IPS-11a (cell line): ENCODE measurements around the gene CCDC154.
"Not testable (repeated sequence)": the region's sequence is repeated elsewhere in the genome, so short reads cannot be mapped to it uniquely, and the experiment has no call there.

Experiments used
- H3K4me3 ChIP-seq: one replicate; pipeline ENCODE4 v1.5.1; 2013; ENCODE audit warnings: low read depth, low read length, control low read depth

Gene CCDC154

GRCh38 chr16:1455190-1456171 lies 11.1 kb upstream of the CCDC154 start:
- no peak overlapping the region for H3K4me3 ChIP-seq

DNA sequence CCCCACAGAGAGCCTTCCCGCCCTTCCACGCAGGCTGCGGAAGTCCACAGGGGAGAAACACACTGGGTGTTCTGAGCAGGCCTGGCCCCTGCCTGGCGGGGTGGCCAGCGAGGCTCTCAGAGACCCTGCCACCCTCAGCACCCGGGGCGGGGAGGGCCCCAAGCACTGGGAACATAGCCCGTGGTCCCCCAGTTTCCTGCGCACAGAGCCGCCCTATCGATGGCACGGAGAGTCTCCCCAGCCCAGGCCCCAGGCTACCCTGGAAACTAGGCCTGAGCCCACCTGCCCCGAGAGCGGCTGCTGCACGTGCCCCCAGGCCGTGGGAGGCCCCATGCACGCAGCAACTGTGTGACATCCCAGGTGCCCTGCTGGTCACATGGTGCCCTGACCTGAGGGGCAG lies 10.2 kb upstream of the CCDC154 start:
- H3K4me3 ChIP-seq = no peak overlapping the region

DNA sequence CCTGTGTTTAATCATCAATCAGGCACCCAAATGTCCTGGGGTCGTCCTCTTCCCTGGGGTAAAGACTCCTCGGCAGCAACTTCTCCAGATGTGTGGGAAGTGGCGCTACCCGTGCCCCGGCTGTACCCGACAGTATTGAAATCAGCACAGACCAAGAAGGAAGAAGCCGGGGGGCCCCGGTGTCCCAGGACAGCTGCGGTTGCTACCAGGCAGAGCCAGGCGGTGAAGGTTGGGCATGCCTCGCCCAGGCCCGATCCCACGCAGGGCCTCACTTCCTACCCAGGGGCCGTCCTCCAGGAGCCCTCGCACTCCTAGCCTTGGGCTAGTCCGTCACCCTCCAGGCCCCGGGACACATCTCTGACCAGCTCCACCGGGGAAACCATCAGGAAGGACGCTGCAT lies 9.0 kb upstream of the CCDC154 start:
- no peak overlapping the region for H3K4me3 ChIP-seq

DNA sequence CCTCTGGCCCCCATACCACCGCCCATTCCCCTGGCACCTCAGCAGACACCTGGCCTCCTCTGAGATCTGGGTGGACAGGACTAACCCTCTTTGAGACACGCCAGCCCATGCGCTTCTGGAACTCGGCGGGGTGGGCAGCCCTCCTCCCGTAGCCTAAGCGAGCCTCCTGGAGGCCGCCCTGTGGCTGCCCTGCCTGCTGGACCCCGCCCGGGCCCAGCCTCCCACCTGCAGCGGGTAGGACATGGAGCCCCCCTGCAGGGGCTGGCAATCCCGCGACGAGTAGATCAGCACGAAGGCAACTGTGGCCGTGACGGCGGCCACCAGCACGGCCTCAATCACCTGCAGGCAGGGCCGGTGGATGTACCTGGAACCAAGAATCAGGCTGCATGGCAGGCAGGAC lies 8.2 kb upstream of the CCDC154 start:
- H3K4me3 ChIP-seq = no peak overlapping the region

- H3K4me3 ChIP-seq = no peak overlapping the region
Observed at GRCh38 chr16:1451702-1452392, 7.5 kb upstream of the CCDC154 start.

- no peak overlapping the region for H3K4me3 ChIP-seq
Observed at GRCh38 chr16:1450841-1451240, 6.5 kb upstream of the CCDC154 start.

DNA sequence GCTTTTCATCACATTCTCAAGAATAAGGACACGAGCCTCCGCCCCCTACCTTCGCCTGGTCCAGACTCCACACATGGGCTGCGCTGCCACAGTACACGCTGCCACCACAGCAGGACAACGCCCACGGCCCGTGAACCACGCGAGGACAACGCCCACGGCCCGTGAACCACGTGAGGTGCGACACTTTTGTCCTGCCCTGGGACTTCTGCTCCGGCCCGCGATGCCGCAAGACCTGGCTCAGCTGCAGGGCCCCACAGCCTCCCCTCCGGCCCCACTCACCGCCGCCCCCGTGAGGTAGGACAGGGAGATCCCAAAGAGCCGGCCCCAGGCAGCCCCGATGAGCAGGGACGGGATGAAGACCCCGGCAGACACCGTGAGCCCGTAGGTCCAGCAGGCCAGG lies 5.9 kb upstream of the CCDC154 start:
- H3K4me3 ChIP-seq = no peak overlapping the region

GRCh38 chr16:1449201-1449788 lies 4.9 kb upstream of the CCDC154 start:
- no peak overlapping the region for H3K4me3 ChIP-seq

GRCh38 chr16:1448536-1449116 lies 4.3 kb upstream of the CCDC154 start:
- no peak overlapping the region for H3K4me3 ChIP-seq

GRCh38 chr16:1447965-1448364 lies 3.6 kb upstream of the CCDC154 start:
- no peak overlapping the region for H3K4me3 ChIP-seq

DNA sequence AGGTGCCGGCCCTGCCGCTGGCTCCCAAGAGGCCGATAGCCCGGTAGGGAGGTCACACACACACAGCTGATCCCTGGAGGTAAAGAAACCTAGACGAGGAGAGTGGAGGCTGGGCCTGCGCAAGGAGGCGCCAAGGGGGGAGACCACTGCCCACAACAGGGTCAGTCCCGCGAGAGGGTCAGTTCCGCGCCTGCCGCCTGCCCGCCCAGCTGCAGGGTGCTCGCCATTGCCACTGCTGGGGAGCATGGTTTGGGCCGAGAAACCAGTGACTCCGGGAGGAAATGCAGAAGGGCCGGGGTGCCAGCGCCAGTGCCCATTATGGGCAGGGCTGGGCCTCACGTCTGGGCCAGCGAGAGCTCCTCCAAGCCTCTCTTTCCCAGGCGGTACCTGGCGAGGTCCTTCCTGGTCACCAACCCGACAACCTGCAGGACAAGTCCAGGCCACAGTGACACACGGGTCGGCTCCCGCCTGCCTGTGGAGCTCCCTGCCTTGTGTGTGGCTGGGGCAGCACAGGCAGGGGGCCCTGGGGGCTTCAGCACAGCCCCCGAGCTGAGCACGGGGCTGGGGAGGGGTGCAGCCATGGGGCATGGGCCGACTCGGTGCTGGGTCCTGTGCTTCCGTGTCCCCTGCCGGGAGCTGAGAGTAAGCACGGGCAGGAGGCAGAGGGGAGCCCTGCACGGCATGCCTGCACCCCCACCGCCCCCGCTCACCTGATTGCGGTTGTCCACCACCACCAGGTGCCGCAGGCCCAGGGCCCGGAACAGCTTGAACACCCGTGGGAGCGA lies 2.1 kb upstream of the CCDC154 start:
- no peak overlapping the region for H3K4me3 ChIP-seq

GRCh38 chr16:1445518-1446203 lies 1.3 kb upstream of the CCDC154 start:
- H3K4me3 ChIP-seq = no peak overlapping the region

DNA sequence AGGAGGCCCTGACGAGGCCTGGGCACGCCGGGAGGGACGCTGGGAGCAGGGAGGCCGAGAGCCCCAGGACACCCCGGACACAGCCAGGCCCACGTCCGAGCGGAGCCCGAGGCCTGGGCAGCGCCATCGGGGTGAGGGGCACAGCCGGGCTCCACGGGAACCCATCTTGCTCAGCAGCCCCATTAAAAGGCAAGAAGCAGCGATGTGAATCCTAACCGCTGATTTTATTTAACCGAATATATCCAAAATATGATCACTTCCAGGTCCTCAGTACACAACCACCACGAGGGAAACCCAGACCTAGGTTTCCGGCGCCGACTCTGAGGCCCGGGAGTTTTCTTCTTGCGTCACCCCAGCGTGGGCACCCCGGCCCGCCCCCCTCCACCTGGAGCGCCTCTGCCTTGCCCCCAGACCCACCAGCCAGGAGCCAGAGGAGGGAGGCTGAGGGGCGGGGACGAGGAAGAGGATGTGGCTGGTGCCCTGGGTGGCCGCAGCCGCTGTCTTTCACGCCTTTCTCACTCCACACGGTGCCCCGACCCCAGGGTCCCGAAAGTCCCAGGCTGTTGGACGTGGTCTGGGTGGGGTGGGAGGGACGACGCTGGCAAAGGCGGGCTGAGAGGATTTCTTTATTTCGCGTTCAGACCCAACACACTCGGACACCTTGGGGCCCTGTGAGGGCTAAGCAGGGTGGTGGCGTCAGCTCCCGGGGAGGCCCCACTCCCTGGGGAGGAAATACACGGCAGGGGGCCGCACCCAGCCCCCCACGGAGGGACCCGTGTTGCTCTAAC lies 568 bp upstream of the CCDC154 start:
- no peak overlapping the region for H3K4me3 ChIP-seq

GRCh38 chr16:1443403-1443973 lies 868 bp downstream of the CCDC154 start:
- H3K4me3 ChIP-seq = no peak overlapping the region

GRCh38 chr16:1442697-1443096 lies 1.7 kb downstream of the CCDC154 start:
- H3K4me3 ChIP-seq = no peak overlapping the region

- no peak overlapping the region for H3K4me3 ChIP-seq
Observed at GRCh38 chr16:1441391-1441829, 2.9 kb downstream of the CCDC154 start.

GRCh38 chr16:1439699-1440074 lies 4.7 kb downstream of the CCDC154 start:
- H3K4me3 ChIP-seq = not testable (repeated sequence)

- no peak overlapping the region for H3K4me3 ChIP-seq
Observed at GRCh38 chr16:1439058-1439698, 5.2 kb downstream of the CCDC154 start.
